Ovary (tissue), 9 donors: ENCODE data around the gene OBSCN. TPM values are rescaled to one million over a fixed set of nuclear protein-coding genes. Genes with fewer than 3 reads are reported as not detected.
"Not testable (repeated sequence)": the region's sequence is repeated elsewhere in the genome, so short reads cannot be mapped to it uniquely, and the experiment has no call there.

Source experiments
- DNase-seq, 5 donors: peaks; one replicate each; pipeline ENCODE4 v3.0.0-alpha.2; 2019 to 2020
- H3K27ac ChIP-seq, 2 donors: fragments of 200-600 bp; one replicate each; pipeline versions ENCODE4 v1.5.1 to v1.8.0; 2019 to 2022
- H3K27me3 ChIP-seq: fragments of 200-600 bp; one replicate; pipeline ENCODE4 v1.8.0; 2022
- H3K36me3 ChIP-seq: fragments of 200-600 bp; sonication (generic); one replicate; pipeline ENCODE4 v1.5.1; 2019
- H3K4me1 ChIP-seq: one replicate; pipeline ENCODE4 v1.8.1; 2013; ENCODE audit warnings: mild to moderate bottlenecking, moderate library complexity; ENCODE audit not compliant: insufficient read depth
- H3K4me3 ChIP-seq: fragments of 200-600 bp; sonication (generic); one replicate; pipeline ENCODE4 v1.5.1; 2017
- H3K9me3 ChIP-seq, 2 donors: fragments of 200-600 bp in 1 of 2; sonication (generic) in 1 of 2; one replicate each; pipeline versions ENCODE4 v1.5.1 to v1.8.1; 2013 to 2019; ENCODE audit warnings: mild to moderate bottlenecking in 1 of 2, moderate library complexity in 1 of 2
- EP300 ChIP-seq: sonication (generic); formaldehyde crosslinking; IDR thresholded peaks from one replicate; pipeline ENCODE4 v1.6.1; 2017; ENCODE audit warnings: antibody characterized with exemption
- POLR2A ChIP-seq: fragments of 450-650 bp; IDR thresholded peaks from one replicate; pipeline ENCODE4 v1.6.1; 2017; ENCODE audit warnings: antibody characterized with exemption, mild to moderate bottlenecking, moderate library complexity
- WGBS, 3 donors: extraction: QIAGEN DNeasy Blood & Tissue Kit in 1 of 3; methylation state at CpG; one replicate each; pipeline versions ENCODE4 v1.1.5 to v1.1.7; 2013 to 2017; 5-methylcytosine and 5-hydroxymethylcytosine counted together
- intact Hi-C, 4 donors: fragments of 100-400 bp; cut with DNase I; formaldehyde crosslinking; loops; one replicate each; pipeline versions ENCODE4 v1.11.0 to v1.15.1; 2022 to 2023
- polyA plus RNA-seq, 2 donors: library from polyadenylated mRNA; stranded (reverse); fragments of 200-250 nt in 1 of 2; fragments of 350-450 nt in 1 of 2; fragmentation: Illumina TruSeq in 1 of 2; extraction: RNeasy Lipid Tissue Mini Kit (QIAGEN cat#74804) in 1 of 2; gene quantifications; one replicate each; pipeline ENCODE4 v1.2.3, GENCODE V29; 2013 to 2014
- total RNA-seq, 7 donors: library from RNA; depleted of rRNA in 2 of 7; stranded (reverse); fragments of >200 nt in 2 of 7; fragmentation: NEBNext Ultra II Directional in 3 of 7; extraction: Animal tissue kit (Norgen Biotek cat#: 25700) in 3 of 7; gene quantifications; one replicate each; pipeline versions ENCODE4 v1.1.0 to v1.2.4, GENCODE V29; 2016 to 2023
- TF ChIP-seq, protein P1 (sequence below), 3 donors: fragments of 450-650 bp in 2 of 3; fragments of 200-600 bp in 1 of 3; IDR thresholded peaks; one replicate each; pipeline versions ENCODE4 v1.5.1 to v1.8.0; 2016 to 2022; ENCODE audit warnings: antibody characterized with exemption in 3 of 3, mild to moderate bottlenecking in 1 of 3
- donor health status: DM: no; HTN: no; CAD: no; lungs with moderate emphysema.
- donor health status: DM: no; HTN: no; CAD: no.
- donor health status: Bipolar disorder and iron deficiency.
- donor health status: DM: yes; HTN: yes; CAD: no.
- donor health status: DM: no; HTN: no; CAD: no.
- donor health status: DM: yes; HTN: yes; CAD: no.

OBSCN gene
- total and polyA plus RNA-seq, 9 donors = 3.5 to 37.1 (median 29.0) TPM

- intact Hi-C loops = no loop called here
Measured at GRCh38 chr1:228246216-228246900, 38.5 kb downstream of the OBSCN start.

GRCh38 chr1:228249513-228250305 is 41.9 kb downstream of the OBSCN start:
- DNase-seq = no peak
- Histone ChIP-seq H3K4me3 (no peak overlapping the region), H3K27ac (no peak overlapping the region), H3K27me3 (no peaks in the 10 kb centered on the region), H3K9me3 (no peaks in the 10 kb centered on the region), H3K4me1 (no peaks in the 10 kb centered on the region), H3K36me3 (no peaks in the 10 kb centered on the region)
- TF ChIP-seq EP300 (no peak), POLR2A (no peak)
- TF ChIP-seq, protein P1, sequence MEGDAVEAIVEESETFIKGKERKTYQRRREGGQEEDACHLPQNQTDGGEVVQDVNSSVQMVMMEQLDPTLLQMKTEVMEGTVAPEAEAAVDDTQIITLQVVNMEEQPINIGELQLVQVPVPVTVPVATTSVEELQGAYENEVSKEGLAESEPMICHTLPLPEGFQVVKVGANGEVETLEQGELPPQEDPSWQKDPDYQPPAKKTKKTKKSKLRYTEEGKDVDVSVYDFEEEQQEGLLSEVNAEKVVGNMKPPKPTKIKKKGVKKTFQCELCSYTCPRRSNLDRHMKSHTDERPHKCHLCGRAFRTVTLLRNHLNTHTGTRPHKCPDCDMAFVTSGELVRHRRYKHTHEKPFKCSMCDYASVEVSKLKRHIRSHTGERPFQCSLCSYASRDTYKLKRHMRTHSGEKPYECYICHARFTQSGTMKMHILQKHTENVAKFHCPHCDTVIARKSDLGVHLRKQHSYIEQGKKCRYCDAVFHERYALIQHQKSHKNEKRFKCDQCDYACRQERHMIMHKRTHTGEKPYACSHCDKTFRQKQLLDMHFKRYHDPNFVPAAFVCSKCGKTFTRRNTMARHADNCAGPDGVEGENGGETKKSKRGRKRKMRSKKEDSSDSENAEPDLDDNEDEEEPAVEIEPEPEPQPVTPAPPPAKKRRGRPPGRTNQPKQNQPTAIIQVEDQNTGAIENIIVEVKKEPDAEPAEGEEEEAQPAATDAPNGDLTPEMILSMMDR (IDR thresholded peaks at IDR 0.05) = no peak
- WGBS, 3 donors = 92 to 97% (median 96%) methylated on average over 24 of the region's 24 CpGs
- intact Hi-C loops = no loop called here

More at GRCh38 chr1:228246216-228246900, 38.5 kb downstream of the OBSCN start:
- Histone ChIP-seq H3K9me3 (peaks cover 5% of the 10 kb centered on the region in 2 donors), H3K4me1 (no peaks in the 10 kb centered on the region), H3K27ac (no peak overlapping the region), H3K4me3 (no peak overlapping the region), H3K27me3 (no peaks in the 10 kb centered on the region), H3K36me3 (no peaks in the 10 kb centered on the region)
- WGBS, 3 donors = 97 to 98% (median 98%) methylated on average over 8 of the region's 8 CpGs
- no peak for DNase-seq
- TF ChIP-seq EP300 = no peak
- no peak for TF ChIP-seq POLR2A
- TF ChIP-seq, protein P1 (IDR thresholded peaks at IDR 0.05) = no peak

DNA sequence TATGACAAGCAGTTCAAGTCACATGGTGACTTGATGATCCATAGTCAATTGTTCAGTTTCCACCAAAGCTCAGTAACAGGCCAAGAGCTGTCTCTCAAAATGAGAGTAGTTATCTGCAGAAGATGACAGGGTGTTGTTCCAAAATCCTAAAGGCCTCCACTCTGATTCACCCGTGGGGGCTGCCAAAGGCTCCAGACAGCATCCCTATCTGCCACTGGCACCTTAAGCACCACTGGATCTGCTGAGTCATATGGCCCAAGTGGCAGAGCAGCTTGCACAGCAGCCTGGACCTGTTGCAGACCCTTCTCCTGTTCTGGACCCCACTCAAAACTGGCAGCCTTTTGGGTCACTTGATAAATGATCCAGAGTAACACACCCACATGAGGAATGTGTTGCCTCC is 44.6 kb downstream of the OBSCN start:
- H3K4me3 ChIP-seq, DNase-seq, H3K4me1 ChIP-seq, H3K27me3 ChIP-seq, intact Hi-C loops, H3K36me3 ChIP-seq, H3K9me3 ChIP-seq, H3K27ac ChIP-seq: not testable (repeated sequence)
- 64 to 79% (median 69%) methylated on average over 1 of the region's 1 CpG for WGBS, 3 donors

GRCh38 chr1:228256626-228257375 is 49.0 kb downstream of the OBSCN start:
- H3K27me3 ChIP-seq = no peaks in the 10 kb centered on the region
- TF ChIP-seq POLR2A (no peak), EP300 (no peak)
- TF ChIP-seq, protein P1 (IDR thresholded peaks at IDR 0.05) = no peak
- 95 to 97% (median 95%) methylated on average over 24 of the region's 24 CpGs for WGBS, 3 donors
- intact Hi-C loops = no loop called here
- no peak overlapping the region for H3K4me3 ChIP-seq
- H3K27ac ChIP-seq = no peak overlapping the region
- H3K9me3 ChIP-seq = no peaks in the 10 kb centered on the region
- no peaks in the 10 kb centered on the region for H3K36me3 ChIP-seq
- no peak for DNase-seq
- H3K4me1 ChIP-seq = no peaks in the 10 kb centered on the region
